Heart right ventricle (tissue), 16 donors: Measurements from ENCODE around the gene TSPAN18. TPM values are rescaled to one million over a fixed set of nuclear protein-coding genes. Genes with fewer than 3 reads are reported as not detected.

Experiments used
- ATAC-seq, 8 donors: fragments of 200-7000 bp; cut with Tn5 transposase; one replicate each; pipeline ENCODE4 v1.9.1; 2020; ENCODE audit warnings: mild to moderate bottlenecking in 8 of 8, moderate library complexity in 8 of 8, moderate number of reproducible peaks in 1 of 8
- DNase-seq, 2 donors: peaks; one replicate each; pipeline ENCODE4 v3.0.0-alpha.2; 2020
- H3K27ac ChIP-seq, 10 donors: fragments of 200-600 bp; sonication (generic) in 2 of 10; one replicate each; pipeline versions ENCODE4 v1.5.0 to v1.8.0; 2020 to 2022; ENCODE audit warnings: mild to moderate bottlenecking in 3 of 10
- H3K27me3 ChIP-seq, 7 donors: fragments of 200-600 bp; one replicate each; pipeline ENCODE4 v1.8.0; 2021 to 2022; ENCODE audit warnings: mild to moderate bottlenecking in 2 of 7
- H3K36me3 ChIP-seq, 9 donors: fragments of 200-600 bp; sonication (generic) in 1 of 9; one replicate each; pipeline versions ENCODE4 v1.5.0 to v1.8.0; 2020 to 2022; ENCODE audit warnings: mild to moderate bottlenecking in 2 of 9
- H3K4me1 ChIP-seq, 9 donors: fragments of 200-600 bp; sonication (generic) in 1 of 9; one replicate each; pipeline versions ENCODE4 v1.5.0 to v1.8.0; 2020 to 2022; ENCODE audit warnings: mild to moderate bottlenecking in 4 of 9
- H3K4me3 ChIP-seq, 10 donors: fragments of 200-600 bp; sonication (generic) in 2 of 10; one replicate each; pipeline versions ENCODE4 v1.5.0 to v1.8.0; 2020 to 2022; ENCODE audit warnings: mild to moderate bottlenecking in 7 of 10, moderate library complexity in 2 of 10
- H3K9me3 ChIP-seq, 11 donors: fragments of 200-600 bp in 10 of 11; sonication (generic) in 2 of 11; one replicate each; pipeline versions ENCODE4 v1.5.0 to v1.8.0; 2013 to 2022; ENCODE audit warnings: mild to moderate bottlenecking in 2 of 11, control low read depth in 1 of 11, moderate library complexity in 1 of 11
- WGBS, 2 donors: extraction: QIAGEN DNeasy Blood & Tissue Kit; methylation state at CpG; one replicate each; pipeline ENCODE4 v1.1.7; 2013; ENCODE audit warnings: inconsistent platforms in 1 of 2; 5-methylcytosine and 5-hydroxymethylcytosine counted together
- intact Hi-C, 10 donors: fragments of 100-400 bp; cut with DNase I; formaldehyde crosslinking; loops; one replicate each; pipeline versions ENCODE4 v1.11.1 to v1.14.2; 2022
- polyA plus RNA-seq, 2 donors: library from polyadenylated mRNA; stranded (reverse); fragments of 200-250 nt; gene quantifications; one replicate each; pipeline ENCODE4 v1.2.3, GENCODE V29; 2013
- total RNA-seq, 10 donors: library from RNA; stranded (reverse); fragmentation: NEBNext Ultra II Directional in 3 of 10; extraction: Animal tissue kit (Norgen Biotek cat#: 25700) in 3 of 10; gene quantifications; one replicate each; pipeline versions ENCODE4 v1.2.1 to v1.2.4, GENCODE V29; 2021 to 2023
- TF ChIP-seq, protein P1 (sequence below), 9 donors: fragments of 200-600 bp; sonication (generic) in 2 of 9; IDR thresholded peaks; one replicate each; pipeline versions ENCODE4 v1.5.0 to v1.8.0; 2021 to 2022; ENCODE audit warnings: antibody characterized with exemption in 9 of 9, mild to moderate bottlenecking in 5 of 9, moderate library complexity in 1 of 9
- donor health status: Arrhythmogenic right ventricular cardiomyopathy.
- donor health status: ischemic (EF 13 %, LVEDD 7.1; RV severe dilation, severe dysfunction).
- donor health status: healthy with polysubstance abuse.
- donor health status: DM: no; HTN: yes; CAD: no.
- donor health status: DM: no; HTN: no; CAD: no.
- donor health status: ischemic (EF 25% LVEDD 6.9; RV normal size, moderate dysfunction).
- donor health status: ischemic (EF 25% LVEDD 5.7; RV mildly dilated, moderate dysfunction).
- donor health status: healthy.
- donor health status: DM: yes; HTN: yes; CAD: no.
- donor health status: Ischemic cardiomyopathy.
- donor health status: ischemic (EF 35%, LVEDD 5.7; RV mildly dilated, moderate dysfunction).
- donor health status: nonischemic (EF 11% LVEDD 7.7; RV severe dilation, severe dysfunction).
- donor health status: DM: yes; HTN: yes; CAD: no.
- donor health status: PGD.
- donor health status: ischemic (EF 29% LVEDD 5.4; RV normal size, mild dysfunction).
- donor health status: nonischemic (EF 23%, LVEDD 6.1; RV moderate dilation, normal function).

TSPAN18 gene
- total and polyA plus RNA-seq, 12 donors = 37.7 to 140 (median 92.9) TPM

- Histone ChIP-seq H3K27me3 (no peaks in the 10 kb centered on the region), H3K36me3 (no peaks in the 10 kb centered on the region), H3K9me3 (peaks cover 0 to 5% (median 0%) of the 10 kb centered on the region in 11 donors), H3K4me3 (no peak overlapping the region), H3K4me1 (peaks cover 4 to 60% (median 29%) of the 10 kb centered on the region in 9 donors), H3K27ac (peak overlapping the region in 4 of 10 donors; percentile 13 to 32 (median 22))
- WGBS, 2 donors = 58 to 70% methylated on average over 7 of the region's 7 CpGs
- ATAC-seq (peak in 1 of 8 donors; percentile 35), DNase-seq (no peak)
- TF ChIP-seq, protein P1, sequence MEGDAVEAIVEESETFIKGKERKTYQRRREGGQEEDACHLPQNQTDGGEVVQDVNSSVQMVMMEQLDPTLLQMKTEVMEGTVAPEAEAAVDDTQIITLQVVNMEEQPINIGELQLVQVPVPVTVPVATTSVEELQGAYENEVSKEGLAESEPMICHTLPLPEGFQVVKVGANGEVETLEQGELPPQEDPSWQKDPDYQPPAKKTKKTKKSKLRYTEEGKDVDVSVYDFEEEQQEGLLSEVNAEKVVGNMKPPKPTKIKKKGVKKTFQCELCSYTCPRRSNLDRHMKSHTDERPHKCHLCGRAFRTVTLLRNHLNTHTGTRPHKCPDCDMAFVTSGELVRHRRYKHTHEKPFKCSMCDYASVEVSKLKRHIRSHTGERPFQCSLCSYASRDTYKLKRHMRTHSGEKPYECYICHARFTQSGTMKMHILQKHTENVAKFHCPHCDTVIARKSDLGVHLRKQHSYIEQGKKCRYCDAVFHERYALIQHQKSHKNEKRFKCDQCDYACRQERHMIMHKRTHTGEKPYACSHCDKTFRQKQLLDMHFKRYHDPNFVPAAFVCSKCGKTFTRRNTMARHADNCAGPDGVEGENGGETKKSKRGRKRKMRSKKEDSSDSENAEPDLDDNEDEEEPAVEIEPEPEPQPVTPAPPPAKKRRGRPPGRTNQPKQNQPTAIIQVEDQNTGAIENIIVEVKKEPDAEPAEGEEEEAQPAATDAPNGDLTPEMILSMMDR (IDR thresholded peaks at IDR 0.05) = no peak
- intact Hi-C loops = loop anchor here in 1 of 10 donors (5.0 kb wide), 1 partner anchor 40 kb away; no protein-coding TSS in a partner anchor
These were observed 100.3 kb downstream of the TSPAN18 start for GRCh38 chr11:44826922-44827643.

GRCh38 chr11:44828296-44828695 lies 101.5 kb downstream of the TSPAN18 start:
- H3K4me1 ChIP-seq = peaks cover 4 to 60% (median 34%) of the 10 kb centered on the region in 9 donors
- intact Hi-C loops = loop anchor here in 1 of 10 donors (5.0 kb wide), 1 partner anchor 41 kb away; no protein-coding TSS in a partner anchor
- TF ChIP-seq, protein P1 (IDR thresholded peaks at IDR 0.05) = no peak
- H3K4me3 ChIP-seq = no peak overlapping the region
- ATAC-seq = no peak
- no peaks in the 10 kb centered on the region for H3K27me3 ChIP-seq
- no peak overlapping the region for H3K27ac ChIP-seq
- DNase-seq = no peak
- peaks cover 0 to 2% (median 0%) of the 10 kb centered on the region in 11 donors for H3K9me3 ChIP-seq
- WGBS, 2 donors = 93 to 98% methylated on average over 5 of the region's 5 CpGs
- H3K36me3 ChIP-seq = no peaks in the 10 kb centered on the region

- Histone ChIP-seq H3K36me3 (no peaks in the 10 kb centered on the region), H3K27me3 (no peaks in the 10 kb centered on the region), H3K9me3 (no peaks in the 10 kb centered on the region), H3K4me3 (no peak overlapping the region), H3K4me1 (peaks cover 9 to 60% (median 34%) of the 10 kb centered on the region in 9 donors), H3K27ac (no peak overlapping the region)
- intact Hi-C loops = loop anchor here in 1 of 10 donors (5.0 kb wide), 1 partner anchor 43 kb away; no protein-coding TSS in a partner anchor
- TF ChIP-seq, protein P1 (IDR thresholded peaks at IDR 0.05) = no peak
- DNase-seq (no peak), ATAC-seq (no peak)
- WGBS, 2 donors = 87% methylated on average over 2 of the region's 2 CpGs
These were observed 103.1 kb downstream of the TSPAN18 start for GRCh38 chr11:44829838-44830237.

DNA sequence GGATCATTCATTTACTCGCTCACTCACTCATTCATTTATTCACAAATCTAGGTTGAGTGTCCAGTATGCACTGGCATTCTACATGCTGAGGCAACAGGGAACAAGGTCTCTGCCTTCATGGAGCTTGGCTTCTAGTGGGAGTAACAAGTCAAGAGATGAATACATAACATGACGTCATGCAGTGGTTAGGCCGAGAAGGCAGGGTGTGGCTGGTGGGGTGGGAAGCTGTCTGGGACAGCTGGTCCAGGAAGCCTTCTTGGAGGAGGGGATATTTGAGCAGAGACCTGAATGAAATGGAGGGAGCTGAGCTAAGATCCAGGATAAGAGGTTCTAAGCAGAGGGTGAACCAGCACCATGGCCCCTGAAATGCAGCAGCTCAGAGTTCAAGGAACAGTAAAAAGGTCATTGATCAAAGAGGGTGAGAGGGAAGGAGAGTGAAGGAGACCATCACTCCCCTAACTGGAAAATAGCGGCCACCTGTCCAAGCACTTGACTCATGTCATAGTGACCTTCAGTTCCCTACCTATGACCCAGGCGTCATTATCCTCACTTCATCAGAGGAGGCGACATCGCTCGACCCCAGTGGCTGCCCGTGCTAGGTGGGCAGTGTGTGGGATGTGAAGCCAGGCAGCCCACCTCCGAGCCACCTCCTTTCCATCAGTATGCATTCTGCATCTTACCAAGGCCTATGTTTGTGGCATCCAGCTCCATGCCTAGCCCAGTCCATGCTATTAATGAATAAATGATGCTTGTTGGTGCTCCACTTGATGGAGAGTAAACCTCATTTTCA lies 105.0 kb downstream of the TSPAN18 start:
- Histone ChIP-seq H3K36me3 (no peaks in the 10 kb centered on the region), H3K4me3 (no peak overlapping the region), H3K27me3 (no peaks in the 10 kb centered on the region), H3K9me3 (peaks cover 0 to 4% (median 0%) of the 10 kb centered on the region in 11 donors), H3K27ac (peak overlapping the region in 1 of 10 donors; percentile 17), H3K4me1 (peaks cover 14 to 62% (median 46%) of the 10 kb centered on the region in 9 donors)
- intact Hi-C loops = no loop called here
- no peak for ATAC-seq
- TF ChIP-seq, protein P1 (IDR thresholded peaks at IDR 0.05) = no peak
- DNase-seq = no peak
- 86 to 92% methylated on average over 10 of the region's 10 CpGs for WGBS, 2 donors
